SIG-M5 treated with dmso at 0.1 percent for 504 hours (cell line): ENCODE data around the gene FNDC3B.

Experiments
- DNase-seq: peaks from one replicate; lab custom pipeline; 2025; ENCODE audit not compliant: unreplicated experiment; lab: John Stamatoyannopoulos, UW

The FNDC3B gene

GRCh38 chr3:172030181-172030580 lies 9.2 kb upstream of the FNDC3B start:
- no peak for DNase-seq

- DNase-seq, result no peak
These were observed 7.4 kb upstream of the FNDC3B start for GRCh38 chr3:172031996-172032395.

DNA sequence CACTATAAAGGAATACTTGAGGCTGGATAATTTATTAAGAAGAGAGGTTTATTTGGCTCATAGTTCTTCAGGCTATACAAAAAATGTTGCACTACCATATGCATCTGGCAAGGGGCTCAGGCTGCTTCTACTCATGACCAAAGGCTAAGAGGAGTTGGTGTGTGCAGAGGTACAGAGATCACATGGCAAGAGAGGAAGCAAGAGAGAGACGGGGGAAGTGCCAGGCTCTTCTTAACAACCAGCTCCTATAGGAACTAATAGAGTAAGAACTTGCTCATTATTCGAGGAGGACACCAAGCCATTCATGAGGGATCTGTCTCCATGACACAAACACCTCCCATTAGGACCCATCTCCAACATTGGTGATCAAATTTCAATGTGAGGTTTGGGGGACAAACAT lies 6.0 kb upstream of the FNDC3B start:
- no peak for DNase-seq

GRCh38 chr3:172034786-172035685 lies 4.3 kb upstream of the FNDC3B start:
- DNase-seq, result peak; percentile 71

DNA sequence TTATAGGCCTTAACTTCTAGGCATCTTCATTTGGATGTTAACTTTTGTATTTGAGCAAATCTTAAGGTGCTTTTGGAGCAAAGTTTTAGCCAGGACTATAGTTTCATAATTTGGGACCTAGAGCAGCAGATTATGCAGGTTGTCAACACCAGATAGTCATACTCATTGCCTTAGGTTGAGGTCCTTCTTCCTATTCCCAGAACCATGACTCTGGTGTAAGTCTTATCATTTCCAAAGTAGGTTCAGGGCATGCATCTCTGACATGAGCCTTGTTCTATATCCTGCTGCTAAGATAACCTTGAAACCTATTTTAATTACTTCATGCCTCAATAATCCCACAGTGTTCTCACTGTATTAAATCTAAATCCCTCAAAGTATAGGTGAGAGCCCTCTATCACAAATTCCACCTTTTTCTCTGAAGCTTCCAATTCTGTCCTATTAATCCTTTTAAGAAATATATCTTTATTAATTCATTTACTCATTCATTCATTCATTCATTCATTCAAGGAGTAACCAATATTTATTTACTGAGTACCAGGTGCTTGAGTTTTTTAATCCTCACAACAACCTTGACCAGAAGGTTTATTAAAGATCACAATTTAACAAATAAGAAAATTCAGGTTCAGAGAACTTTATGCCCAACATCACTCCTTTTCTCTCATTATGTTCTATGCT lies 2.7 kb upstream of the FNDC3B start:
- no peak for DNase-seq

DNA sequence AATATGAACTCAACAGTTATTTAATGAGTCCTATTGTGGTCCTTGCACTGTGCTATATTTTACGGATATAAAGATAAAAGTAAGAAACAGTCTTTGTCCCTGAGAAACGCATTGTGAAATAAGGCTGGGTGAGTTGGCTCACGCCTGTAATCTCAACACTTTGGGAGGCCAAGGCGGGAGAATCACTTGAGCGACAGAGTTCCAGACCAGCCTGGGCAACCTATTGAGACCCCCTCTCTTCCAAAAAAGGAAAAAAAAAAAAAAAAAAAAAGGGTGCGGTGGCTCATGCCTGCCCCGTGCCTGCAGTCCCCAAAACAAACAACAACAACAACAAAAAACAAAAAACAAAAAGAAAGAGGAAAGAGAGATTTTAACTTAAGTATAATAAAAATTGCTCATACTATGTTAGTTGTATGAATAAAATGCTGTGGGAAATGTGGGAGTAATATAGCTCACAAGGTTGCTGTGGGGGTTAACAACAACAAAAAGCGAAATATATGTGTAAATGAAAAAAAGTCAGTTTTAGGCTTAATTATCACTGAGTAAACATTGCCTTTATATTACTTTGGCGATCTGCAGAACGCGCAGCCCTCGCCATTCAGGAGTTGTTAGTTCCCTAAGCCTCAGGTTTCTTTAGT lies 461 bp upstream of the FNDC3B start:
- peak; percentile 56 for DNase-seq

- peak; percentile 51 for DNase-seq
These were observed 951 bp downstream of the FNDC3B start for GRCh38 chr3:172040078-172040980.

GRCh38 chr3:172040981-172041963 lies 1.9 kb downstream of the FNDC3B start:
- DNase-seq, result peak; percentile 50

DNA sequence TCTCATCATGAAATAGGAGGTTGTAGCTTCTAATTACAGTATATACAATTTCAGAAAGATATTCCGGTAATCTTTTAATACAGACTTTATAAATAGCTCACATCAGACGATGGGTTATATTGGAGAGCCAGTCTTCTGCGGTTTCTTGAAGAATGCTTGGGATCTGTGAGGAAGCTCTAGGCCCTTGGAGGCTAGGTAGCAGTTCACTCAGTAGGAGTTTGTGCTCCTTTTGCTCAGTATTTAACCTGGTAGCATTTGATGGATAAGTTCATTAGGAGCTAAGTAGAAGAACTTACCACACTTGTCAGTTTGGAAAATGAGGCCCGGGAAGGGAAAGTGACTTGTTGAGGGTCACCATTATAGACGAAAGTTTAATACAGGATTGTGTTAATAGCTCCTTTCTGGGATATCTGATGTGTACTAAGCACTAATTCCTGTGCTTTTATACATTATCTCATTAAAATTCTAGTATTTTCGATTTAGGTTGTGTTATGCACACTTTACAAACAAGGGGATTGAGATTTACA lies 2.8 kb downstream of the FNDC3B start:
- peak; percentile 52 for DNase-seq

DNA sequence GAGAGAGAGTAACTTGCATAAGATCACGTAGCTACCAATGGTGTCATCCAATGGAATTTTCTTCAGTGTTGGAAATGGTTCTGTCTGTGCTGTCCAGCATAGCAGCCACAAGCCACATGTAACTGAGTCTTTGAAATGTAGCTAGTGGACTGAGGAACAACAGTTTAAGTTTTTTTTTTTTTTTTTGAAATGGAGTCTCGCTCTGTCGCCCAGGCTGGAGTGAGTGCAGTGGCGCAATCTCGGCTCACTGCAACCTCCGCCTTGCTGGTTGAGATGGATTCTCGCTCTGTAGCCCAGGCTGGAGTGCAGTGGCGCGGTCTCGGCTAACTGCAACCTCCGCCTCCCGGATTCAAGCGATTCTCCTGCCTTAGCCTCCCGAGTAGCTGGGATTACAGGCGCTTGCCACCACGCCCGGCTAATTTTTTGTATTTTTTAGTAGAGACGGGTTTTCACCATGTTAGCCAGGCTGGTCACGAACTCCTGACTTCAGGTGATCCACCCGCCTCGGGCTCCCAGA lies 3.3 kb downstream of the FNDC3B start:
- peak; percentile 52 for DNase-seq

DNA sequence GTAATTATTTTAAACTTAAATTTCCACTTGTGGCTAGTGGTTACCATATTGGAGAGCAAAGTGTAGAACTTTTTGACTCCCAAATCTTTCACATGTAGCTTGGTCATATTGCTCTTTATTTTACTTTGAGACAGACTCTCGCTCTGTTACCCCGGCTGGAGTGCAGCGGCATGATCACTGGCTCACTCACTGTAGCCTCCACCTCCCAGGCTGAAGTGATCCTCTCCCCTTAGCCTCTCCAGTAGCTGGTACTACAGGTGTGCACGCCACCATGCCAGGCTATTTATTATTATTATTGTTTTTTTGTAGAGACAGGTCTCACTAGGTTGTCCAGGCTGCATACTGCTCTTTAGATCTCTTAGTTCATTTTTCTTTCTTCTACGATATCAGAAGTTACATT lies 3.9 kb downstream of the FNDC3B start:
- DNase-seq, result no peak

DNA sequence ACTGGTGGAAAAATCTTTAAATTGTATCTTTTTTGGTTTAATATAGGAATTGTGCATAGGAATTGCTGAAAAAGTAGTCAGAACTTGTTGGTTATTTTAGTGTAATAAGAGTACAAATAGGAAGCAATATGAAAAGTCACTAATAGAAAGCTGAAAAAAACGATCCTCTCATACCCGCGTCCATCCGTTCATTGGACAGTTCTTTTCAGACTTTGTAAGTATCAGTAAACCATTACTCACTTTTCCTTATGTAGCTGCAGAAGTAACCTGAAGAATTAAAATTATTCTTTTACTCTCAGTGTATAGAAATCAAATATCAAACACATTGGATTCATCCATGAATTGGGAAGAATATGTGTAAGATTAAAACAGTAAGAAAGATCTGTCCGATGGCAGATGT lies 4.4 kb downstream of the FNDC3B start:
- peak; percentile 40 for DNase-seq

DNA sequence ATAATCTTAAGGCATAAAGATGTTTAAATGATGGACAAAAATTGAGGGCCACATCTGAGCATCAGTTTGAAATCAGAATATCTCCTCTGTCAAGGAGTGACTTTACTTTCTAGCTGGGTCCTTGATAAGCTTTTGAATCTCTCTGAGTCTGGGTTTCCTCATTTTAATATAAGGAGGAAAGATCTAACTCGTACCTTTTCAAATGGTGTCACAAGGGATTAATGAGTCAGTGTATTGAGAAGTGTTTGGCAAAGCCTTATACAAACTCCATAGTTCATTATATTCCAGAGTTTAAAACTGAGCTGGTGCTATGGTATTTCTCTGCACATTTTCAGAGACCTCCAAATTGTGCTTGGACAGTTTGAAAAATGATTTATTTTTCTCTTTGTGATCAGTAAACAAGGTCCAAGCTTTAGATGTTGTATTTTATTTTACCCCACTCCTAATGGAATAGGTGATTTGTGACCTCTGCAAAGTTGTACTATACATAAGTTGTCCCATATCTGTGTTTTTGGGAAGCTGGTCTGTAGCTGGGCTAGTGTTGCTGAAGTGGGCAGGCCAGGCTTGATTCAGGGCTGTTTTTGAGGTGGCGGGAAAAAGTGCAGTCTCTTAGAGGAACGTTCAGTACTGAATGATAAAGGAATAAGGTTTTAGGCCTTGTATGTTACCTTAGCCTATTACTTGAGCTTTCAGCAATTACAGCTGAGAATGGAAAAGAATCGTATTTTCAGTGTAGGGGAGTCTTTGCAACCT lies 5.6 kb downstream of the FNDC3B start:
- DNase-seq, result no peak

- DNase-seq, result no peak
These were observed 7.0 kb downstream of the FNDC3B start for GRCh38 chr3:172046268-172046915.

DNA sequence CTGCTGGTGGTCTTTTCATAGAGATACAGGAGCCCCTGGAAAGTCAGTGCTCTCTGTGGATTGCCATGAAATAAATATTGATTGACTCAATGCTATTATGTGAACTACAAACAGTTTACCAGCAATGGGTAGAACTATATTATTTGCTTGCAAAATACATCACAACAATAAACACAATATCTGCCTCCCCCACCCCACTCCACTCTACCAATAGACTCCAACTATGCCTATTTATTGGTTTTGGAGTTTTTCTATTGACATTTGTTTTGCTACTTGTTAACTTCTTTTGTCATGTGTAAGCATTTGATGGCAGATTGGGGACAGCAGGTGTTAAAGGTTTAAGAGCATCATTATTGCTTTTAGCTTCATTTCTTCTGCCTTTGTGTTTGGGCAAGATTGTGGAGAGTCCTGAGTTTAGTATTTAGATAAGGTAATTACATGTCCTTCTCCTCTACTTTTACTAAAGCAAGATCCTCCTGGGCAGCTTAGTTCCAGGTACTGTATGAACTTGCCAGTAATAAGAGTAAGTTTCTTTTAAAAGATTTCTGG lies 8.3 kb downstream of the FNDC3B start:
- no peak for DNase-seq

- DNase-seq, result no peak
These were observed 9.2 kb downstream of the FNDC3B start for GRCh38 chr3:172048599-172048998.

DNA sequence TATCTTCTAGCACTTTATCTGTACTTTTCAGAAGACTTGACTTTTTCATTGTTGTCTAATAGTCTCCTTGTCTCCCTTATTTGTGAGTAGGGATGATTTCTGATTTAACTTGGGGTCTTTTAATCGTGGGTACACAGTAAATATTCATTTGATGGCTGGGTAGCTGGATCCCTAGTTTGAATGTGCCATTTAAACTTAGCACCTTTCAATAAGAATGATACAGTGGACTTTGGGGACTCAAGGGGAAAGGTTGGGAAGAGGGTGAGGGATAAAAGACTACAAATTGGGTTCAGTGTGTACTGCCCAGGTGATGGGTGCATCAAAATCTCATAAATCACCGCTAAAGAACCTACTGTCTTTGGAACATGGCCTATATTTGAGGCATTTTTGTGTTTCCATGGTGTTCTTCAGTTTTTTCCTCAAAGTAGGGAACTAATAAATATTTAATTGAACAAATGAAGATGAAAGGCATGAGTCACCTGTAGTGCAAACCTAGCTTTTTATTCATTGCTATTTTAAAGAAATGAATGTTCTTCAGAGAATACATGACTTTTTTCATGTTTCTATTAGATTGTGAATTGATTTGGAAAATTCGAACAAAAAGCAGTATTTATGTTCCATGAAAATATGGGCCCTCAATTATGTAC lies 12.1 kb downstream of the FNDC3B start:
- DNase-seq, result no peak
